PC-9 (cell line): ENCODE measurements around the gene DLGAP1. TPM values are rescaled to one million over a fixed set of nuclear protein-coding genes. Genes with fewer than 3 reads are reported as not detected.

ENCODE experiments used
- BruUV-seq: library from RNA; stranded (reverse); fragments of 400-500 nt; replicated peaks from 2 replicates; lab custom pipeline; 2021; lab: Mats Ljungman, UMichigan
- CTCF ChIA-PET: fragments of 300-600 bp; sonication (Branson Sonifier 250); formaldehyde crosslinking; loops from one replicate; lab custom pipeline; 2022; ENCODE audit warnings: antibody characterized with exemption; lab: Charles Lee
- POLR2A ChIA-PET: fragments of 300-600 bp; sonication (Branson Sonifier 250); formaldehyde crosslinking; loops from one replicate; lab custom pipeline; 2022; ENCODE audit warnings: antibody characterized with exemption; ENCODE audit not compliant: unreplicated experiment; lab: Charles Lee
- DNase-seq, 2 experiments: peaks; one replicate each; pipeline versions ENCODE4 v3.0.0 to v3.0.0-alpha.2; 2015 to 2022; ENCODE audit warnings: mixed read lengths in 1 of 2
- H2AFZ ChIP-seq: fragments of 200-600 bp; sonication (generic); 2 replicates; pipeline ENCODE4 v1.8.1; 2017; ENCODE audit warnings: antibody characterized with exemption
- H3F3A ChIP-seq: fragments of 200-600 bp; sonication (generic); 2 replicates; pipeline ENCODE4 v1.8.1; 2017; ENCODE audit warnings: antibody characterized with exemption, mild to moderate bottlenecking, low read depth; ENCODE audit not compliant: insufficient read depth
- H3K27ac ChIP-seq: fragments of 200-600 bp; sonication (generic); 2 replicates; pipeline ENCODE4 v1.6.1; 2016; ENCODE audit warnings: mixed run types
- H3K27me3 ChIP-seq: fragments of 200-600 bp; sonication (generic); 2 replicates; pipeline ENCODE4 v1.6.1; 2016; ENCODE audit warnings: low read depth, mixed run types; ENCODE audit not compliant: insufficient read depth
- H3K36me3 ChIP-seq: fragments of 200-600 bp; sonication (generic); 2 replicates; pipeline ENCODE4 v1.6.1; 2016; ENCODE audit warnings: low read depth, mixed run types
- H3K4me1 ChIP-seq: fragments of 200-600 bp; sonication (generic); replicated peaks from 2 replicates; pipeline ENCODE4 v1.6.1; 2016; ENCODE audit warnings: mixed run types; ENCODE audit not compliant: insufficient read depth
- H3K4me2 ChIP-seq: fragments of 200-600 bp; sonication (generic); 2 replicates; pipeline ENCODE4 v1.6.1; 2017; ENCODE audit warnings: mixed run types
- H3K4me3 ChIP-seq: fragments of 200-600 bp; sonication (generic); 2 replicates; pipeline ENCODE4 v1.6.1; 2016; ENCODE audit warnings: mixed run types
- H3K79me2 ChIP-seq: fragments of 200-600 bp; sonication (generic); 2 replicates; pipeline ENCODE4 v1.6.1; 2017; ENCODE audit warnings: low read depth, mixed run types
- H3K9me2 ChIP-seq: fragments of 200-600 bp; sonication (generic); 2 replicates; pipeline ENCODE4 v1.8.1; 2017; ENCODE audit warnings: mild to moderate bottlenecking; ENCODE audit not compliant: insufficient read depth
- H3K9me3 ChIP-seq: fragments of 200-600 bp; sonication (generic); 2 replicates; pipeline ENCODE4 v1.8.1; 2016; ENCODE audit warnings: low read depth; ENCODE audit not compliant: insufficient read depth
- H4K20me1 ChIP-seq: fragments of 200-600 bp; sonication (generic); 2 replicates; pipeline ENCODE4 v1.8.1; 2017; ENCODE audit not compliant: insufficient read depth
- EZH2 ChIP-seq: fragments of 200-600 bp; sonication (generic); IDR thresholded peaks from 2 replicates; pipeline ENCODE4 v1.8.0; 2017; ENCODE audit warnings: antibody characterized with exemption, low read depth
- intact Hi-C: fragments of 100-400 bp; cut with micrococcal nuclease; formaldehyde crosslinking; loops from one replicate; pipeline ENCODE4 v1.10.0; 2022; ENCODE audit not compliant: unreplicated experiment
- total RNA-seq: library from RNA; stranded (reverse); gene quantifications from 2 replicates; pipeline ENCODE4 v1.2.3, GENCODE V29; 2021
- TF ChIP-seq, protein P1 (sequence below): fragments of 200-600 bp; sonication (generic); conservative IDR thresholded peaks from 2 replicates; pipeline ENCODE4 v1.6.1; 2017; ENCODE audit warnings: mixed run types, antibody characterized with exemption, mild to moderate bottlenecking, moderate library complexity

DLGAP1 gene
- total RNA-seq, 1 experiment from 2014 or later = not detected

GRCh38 chr18:4096486-4096885 lies 358.6 kb downstream of the DLGAP1 start:
- Histone ChIP-seq H3K9me2 (no peaks in the 10 kb centered on the region), H3K4me2 (no peak overlapping the region), H2AFZ (no peak overlapping the region), H3K4me1 (no peaks in the 10 kb centered on the region), H3K27me3 (peaks cover 14% of the 10 kb centered on the region; the same call in 1 of the 2 replicates), H3K36me3 (no peaks in the 10 kb centered on the region), H4K20me1 (no peaks in the 10 kb centered on the region), H3K9me3 (no peaks in the 10 kb centered on the region), H3K79me2 (no peaks in the 10 kb centered on the region), H3F3A (no peaks in the 10 kb centered on the region), H3K4me3 (no peak overlapping the region), H3K27ac (no peak overlapping the region)
- no peak for TF ChIP-seq EZH2
- TF ChIP-seq, protein P1, sequence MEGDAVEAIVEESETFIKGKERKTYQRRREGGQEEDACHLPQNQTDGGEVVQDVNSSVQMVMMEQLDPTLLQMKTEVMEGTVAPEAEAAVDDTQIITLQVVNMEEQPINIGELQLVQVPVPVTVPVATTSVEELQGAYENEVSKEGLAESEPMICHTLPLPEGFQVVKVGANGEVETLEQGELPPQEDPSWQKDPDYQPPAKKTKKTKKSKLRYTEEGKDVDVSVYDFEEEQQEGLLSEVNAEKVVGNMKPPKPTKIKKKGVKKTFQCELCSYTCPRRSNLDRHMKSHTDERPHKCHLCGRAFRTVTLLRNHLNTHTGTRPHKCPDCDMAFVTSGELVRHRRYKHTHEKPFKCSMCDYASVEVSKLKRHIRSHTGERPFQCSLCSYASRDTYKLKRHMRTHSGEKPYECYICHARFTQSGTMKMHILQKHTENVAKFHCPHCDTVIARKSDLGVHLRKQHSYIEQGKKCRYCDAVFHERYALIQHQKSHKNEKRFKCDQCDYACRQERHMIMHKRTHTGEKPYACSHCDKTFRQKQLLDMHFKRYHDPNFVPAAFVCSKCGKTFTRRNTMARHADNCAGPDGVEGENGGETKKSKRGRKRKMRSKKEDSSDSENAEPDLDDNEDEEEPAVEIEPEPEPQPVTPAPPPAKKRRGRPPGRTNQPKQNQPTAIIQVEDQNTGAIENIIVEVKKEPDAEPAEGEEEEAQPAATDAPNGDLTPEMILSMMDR = no peak
- intact Hi-C loops = loop anchor here (10.0 kb wide), 1 partner anchor 58 kb away; no protein-coding TSS in a partner anchor
- ChIA-PET POLR2A (no interaction called here), CTCF (no interaction called here)
- BruUV-seq = no TSS peak
- no peak for DNase-seq

DNA sequence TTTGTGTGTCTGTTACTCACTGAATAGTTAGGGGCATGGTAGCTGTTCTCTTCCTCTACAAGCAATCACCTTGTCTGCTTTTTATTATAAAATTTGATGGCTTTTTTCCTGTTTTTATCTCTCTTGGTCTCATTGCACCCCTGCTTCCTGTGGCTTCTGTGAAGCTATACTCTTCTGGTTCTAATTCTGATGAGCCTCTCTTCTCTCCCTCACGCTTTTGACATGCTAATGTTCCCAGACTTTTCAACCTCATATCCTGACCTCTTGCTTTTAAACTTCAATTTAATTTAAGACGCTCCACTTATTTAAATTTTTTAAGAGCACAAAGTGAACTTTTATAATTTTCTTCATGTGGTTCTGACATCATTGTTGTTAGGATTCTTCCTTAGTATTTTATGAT lies 361.4 kb downstream of the DLGAP1 start:
- Histone ChIP-seq H3K36me3 (no peaks in the 10 kb centered on the region), H4K20me1 (no peaks in the 10 kb centered on the region), H3K4me2 (no peak overlapping the region), H3F3A (no peaks in the 10 kb centered on the region), H3K27ac (no peak overlapping the region), H3K4me3 (no peak overlapping the region), H3K79me2 (no peaks in the 10 kb centered on the region), H3K9me2 (no peaks in the 10 kb centered on the region), H3K27me3 (peaks cover 26% of the 10 kb centered on the region; the same call in 1 of the 2 replicates), H3K9me3 (no peaks in the 10 kb centered on the region), H3K4me1 (no peaks in the 10 kb centered on the region), H2AFZ (no peak overlapping the region)
- no peak for TF ChIP-seq EZH2
- TF ChIP-seq, protein P1 = no peak
- CTCF ChIA-PET = interaction anchor here (1.2 kb wide), 1 partner anchor 13 kb away, joined by 3 read pairs; no protein-coding TSS in a partner anchor
- no peak for DNase-seq
- intact Hi-C loops = loop anchor here (10.0 kb wide), 1 partner anchor 61 kb away; no protein-coding TSS in a partner anchor
- no TSS peak for BruUV-seq
- POLR2A ChIA-PET = no interaction called here

DNA sequence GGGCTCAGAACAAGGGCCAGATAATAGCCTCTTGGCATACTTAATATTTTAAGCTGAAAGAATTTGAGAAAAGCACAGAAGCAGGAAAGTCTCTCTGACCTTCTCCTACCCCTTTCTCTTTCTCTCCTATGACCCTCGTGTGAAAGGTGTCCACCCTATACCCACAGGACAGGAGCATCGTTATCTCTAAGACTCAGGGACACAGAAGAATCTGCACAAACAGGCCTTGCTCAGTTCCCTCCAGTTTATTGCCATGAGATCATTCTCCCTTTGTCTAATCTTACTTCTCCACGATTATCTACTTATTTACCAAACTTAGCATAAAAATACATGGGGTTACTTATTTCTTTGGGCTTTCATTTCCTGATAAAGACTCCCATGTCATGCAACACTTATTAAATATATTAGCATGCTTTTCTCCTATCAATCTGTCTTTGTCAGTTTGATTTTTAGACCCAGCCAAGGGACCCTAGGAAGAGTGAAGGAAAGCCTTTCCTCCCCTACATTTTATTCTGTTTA lies 370.7 kb downstream of the DLGAP1 start:
- TF ChIP-seq EZH2 = no peak
- TF ChIP-seq, protein P1 = no peak
- no TSS peak for BruUV-seq

More for the DNA sequence above, 370.7 kb downstream of the DLGAP1 start:
- Histone ChIP-seq H3F3A (no peaks in the 10 kb centered on the region), H3K9me3 (no peaks in the 10 kb centered on the region), H3K27me3 (peaks cover 10% of the 10 kb centered on the region; the same call in 1 of the 2 replicates), H3K9me2 (no peaks in the 10 kb centered on the region), H3K4me1 (no peaks in the 10 kb centered on the region), H3K4me2 (no peak overlapping the region), H3K79me2 (no peaks in the 10 kb centered on the region), H4K20me1 (no peaks in the 10 kb centered on the region), H3K4me3 (no peak overlapping the region), H3K27ac (no peak overlapping the region), H2AFZ (no peak overlapping the region), H3K36me3 (no peaks in the 10 kb centered on the region)
- DNase-seq = no peak
- POLR2A ChIA-PET = no interaction called here
- CTCF ChIA-PET = no interaction called here
- intact Hi-C loops = no loop called here
